Stomach (tissue), 9 donors: ENCODE results near the gene GAMT. TPM values are rescaled to one million over a fixed set of nuclear protein-coding genes. Genes with fewer than 3 reads are reported as not detected.

Source experiments
- DNase-seq, 2 donors: peaks; one replicate each; pipeline versions ENCODE4 v3.0.0 to v3.0.0-alpha.2; 2013 to 2019
- H3K27ac ChIP-seq, 5 donors: fragments of 200-600 bp in 4 of 5; sonication (generic) in 4 of 5; one replicate each; pipeline ENCODE4 v1.5.1; 2013 to 2019; ENCODE audit warnings: mild to moderate bottlenecking in 1 of 5, moderate library complexity in 1 of 5
- H3K27me3 ChIP-seq, 3 donors: fragments of 200-600 bp; sonication (generic); one replicate each; pipeline ENCODE4 v1.5.1; 2017 to 2019; ENCODE audit warnings: mixed run types in 1 of 3
- H3K36me3 ChIP-seq, 4 donors: fragments of 200-600 bp; sonication (generic); 1 replicate in 3 of 4; 2 replicates in 1 of 4; pipeline ENCODE4 v1.5.1; 2016 to 2019
- H3K4me1 ChIP-seq, 4 donors: fragments of 200-600 bp; sonication (generic); one replicate each; pipeline ENCODE4 v1.5.1; 2016 to 2019
- H3K4me3 ChIP-seq, 4 donors: fragments of 200-600 bp; sonication (generic) in 3 of 4; one replicate each; pipeline ENCODE4 v1.5.1; 2016 to 2019; ENCODE audit warnings: mild to moderate bottlenecking in 1 of 4
- H3K9me3 ChIP-seq, 4 donors: fragments of 200-600 bp; sonication (generic); one replicate each; pipeline ENCODE4 v1.5.1; 2016 to 2019
- CTCF ChIP-seq, 7 experiments: fragments of 450-650 bp in 4 of 7; fragments of 200-600 bp in 3 of 7; sonication (generic) in 3 of 7; IDR thresholded peaks; one replicate each; pipeline ENCODE4 v1.5.1; 2016 to 2019; ENCODE audit warnings: antibody characterized with exemption in 7 of 7, control low read depth in 2 of 7, mild to moderate bottlenecking in 1 of 7
- EP300 ChIP-seq: sonication (generic); formaldehyde crosslinking; IDR thresholded peaks from one replicate; pipeline ENCODE4 v1.6.1; 2017; ENCODE audit warnings: antibody characterized with exemption
- POLR2A ChIP-seq, 4 donors: fragments of 450-650 bp; IDR thresholded peaks; one replicate each; pipeline ENCODE4 v1.6.1; 2016; ENCODE audit warnings: antibody characterized with exemption in 4 of 4, control low read depth in 2 of 4, mild to moderate bottlenecking in 1 of 4, moderate library complexity in 1 of 4
- POLR2AphosphoS5 ChIP-seq, 3 donors: sonication (generic); formaldehyde crosslinking; IDR thresholded peaks; one replicate each; pipeline ENCODE4 v1.6.1; 2016; ENCODE audit warnings: antibody characterized with exemption in 3 of 3
- WGBS, 5 donors: extraction: QIAGEN DNeasy Blood & Tissue Kit in 3 of 5; methylation state at CpG; one replicate each; pipeline versions ENCODE4 v1.1.5 to v1.1.7; 2013 to 2018; 5-methylcytosine and 5-hydroxymethylcytosine counted together
- intact Hi-C: fragments of 100-400 bp; cut with DNase I; formaldehyde crosslinking; loops from one replicate; pipeline ENCODE4 v1.15.1; 2023; ENCODE audit warnings: low total_unique reads
- polyA plus RNA-seq, 3 donors: library from polyadenylated mRNA; stranded (reverse); fragments of 200-250 nt; gene quantifications; one replicate each; pipeline ENCODE4 v1.2.3, GENCODE V29; 2013
- total RNA-seq, 5 donors: library from RNA; depleted of rRNA; stranded (reverse); fragments of >200 nt; gene quantifications; one replicate each; pipeline versions ENCODE4 v1.1.0 to v1.2.3, GENCODE V29; 2014 to 2016
- donor health status: healthy with polysubstance abuse.
- donor health status: Bipolar disorder and iron deficiency.
- donor health status: healthy.

Gene GAMT
- total and polyA plus RNA-seq, 8 donors = 2.6 to 102 (median 21.2) TPM; not detected in 2

- Histone ChIP-seq H3K4me1 (peaks cover 14 to 29% (median 17%) of the 10 kb centered on the region in 4 donors), H3K27ac (no peak overlapping the region), H3K9me3 (no peaks in the 10 kb centered on the region), H3K27me3 (no peaks in the 10 kb centered on the region), H3K4me3 (no peak overlapping the region), H3K36me3 (peaks cover 7 to 57% (median 53%) of the 10 kb centered on the region in 4 donors)
- TF ChIP-seq POLR2AphosphoS5 (IDR thresholded peaks at IDR 0.05) = no peak
- TF ChIP-seq POLR2A (IDR thresholded peaks at IDR 0.05) = no peak
- no peak for TF ChIP-seq EP300
- WGBS, 5 donors = 90 to 97% (median 95%) methylated on average over 17 of the region's 17 CpGs
- no peak for DNase-seq
- intact Hi-C loops = no loop called here
Observed at GRCh38 chr19:1376415-1376805, 24.9 kb downstream of the GAMT start.

GRCh38 chr19:1374250-1374577 lies 27.1 kb downstream of the GAMT start:
- Histone ChIP-seq H3K4me3 (no peak overlapping the region), H3K27ac (peak overlapping the region in 4 of 5 donors; percentile 65 to 82 (median 76)), H3K36me3 (peaks cover 28 to 79% (median 75%) of the 10 kb centered on the region in 4 donors), H3K9me3 (no peaks in the 10 kb centered on the region), H3K4me1 (peaks cover 14 to 25% (median 16%) of the 10 kb centered on the region in 4 donors), H3K27me3 (no peaks in the 10 kb centered on the region)
- no peak for TF ChIP-seq EP300
- no peak for TF ChIP-seq POLR2AphosphoS5 (IDR thresholded peaks at IDR 0.05)
- TF ChIP-seq POLR2A (IDR thresholded peaks at IDR 0.05) = no peak
- TF ChIP-seq CTCF (IDR thresholded peaks at IDR 0.05) = no peak
- intact Hi-C loops = no loop called here
- WGBS, 5 donors = 78 to 94% (median 88%) methylated on average over 11 to 12 of the region's 12 CpGs
- DNase-seq = no peak

GRCh38 chr19:1373534-1374249 lies 27.6 kb downstream of the GAMT start:
- H3K27ac ChIP-seq = peak overlapping the region; percentile 65 to 82 (median 70)
- TF ChIP-seq POLR2AphosphoS5 (IDR thresholded peaks at IDR 0.05) (peak in 1 of 3 donors; percentile 39), POLR2A (IDR thresholded peaks at IDR 0.05) (no peak), EP300 (no peak), CTCF (IDR thresholded peaks at IDR 0.05) (no peak)
- peaks cover 32 to 84% (median 80%) of the 10 kb centered on the region in 4 donors for H3K36me3 ChIP-seq

GRCh38 chr19:1373042-1373533 lies 28.3 kb downstream of the GAMT start:
- Histone ChIP-seq H3K36me3 (peaks cover 38 to 86% (median 83%) of the 10 kb centered on the region in 4 donors), H3K27ac (peak overlapping the region; percentile 65 to 82 (median 70)), H3K4me3 (no peak overlapping the region), H3K4me1 (peaks cover 14 to 25% (median 16%) of the 10 kb centered on the region in 4 donors), H3K27me3 (no peaks in the 10 kb centered on the region), H3K9me3 (no peaks in the 10 kb centered on the region)
- 34 to 62% (median 45%) methylated on average over 18 to 20 of the region's 20 CpGs for WGBS, 5 donors
- TF ChIP-seq EP300 (no peak), POLR2AphosphoS5 (IDR thresholded peaks at IDR 0.05) (no peak), POLR2A (IDR thresholded peaks at IDR 0.05) (no peak), CTCF (IDR thresholded peaks at IDR 0.05) (no peak)
- intact Hi-C loops = no loop called here
- no peak for DNase-seq

More at GRCh38 chr19:1373534-1374249, 27.6 kb downstream of the GAMT start:
- DNase-seq = peak; percentile 68 to 79
- Histone ChIP-seq H3K27me3 (no peaks in the 10 kb centered on the region), H3K4me3 (no peak overlapping the region), H3K9me3 (no peaks in the 10 kb centered on the region), H3K4me1 (peaks cover 14 to 25% (median 16%) of the 10 kb centered on the region in 4 donors)
- intact Hi-C loops = no loop called here
- 47 to 55% (median 51%) methylated on average over 22 of the region's 22 CpGs for WGBS, 5 donors
